Nephron progenitor cell (in vitro differentiated cells): ENCODE data around the gene CYBRD1.

Source experiments
- DNase-seq: peaks from one replicate; pipeline ENCODE4 v3.0.0; 2021
- H3K27ac Mint-ChIP-seq: 2 replicates; pipeline ENCODE4 v1.8.0; 2021; ENCODE audit warnings: mild to moderate bottlenecking, moderate library complexity, mixed read lengths
- H3K27me3 Mint-ChIP-seq: 2 replicates; pipeline ENCODE4 v1.8.0; 2021; ENCODE audit warnings: mild to moderate bottlenecking, low read depth, mixed read lengths; ENCODE audit not compliant: poor library complexity
- H3K36me3 Mint-ChIP-seq: 2 replicates; pipeline ENCODE4 v1.8.0; 2021; ENCODE audit warnings: low read depth, mixed read lengths
- H3K4me1 Mint-ChIP-seq: 2 replicates; pipeline ENCODE4 v1.8.0; 2021; ENCODE audit warnings: mixed read lengths
- H3K4me3 Mint-ChIP-seq: 2 replicates; pipeline ENCODE4 v1.8.0; 2021; ENCODE audit warnings: mild to moderate bottlenecking, moderate library complexity, mixed read lengths
- H3K9me3 Mint-ChIP-seq: 2 replicates; pipeline ENCODE4 v1.8.0; 2021; ENCODE audit warnings: mild to moderate bottlenecking, moderate library complexity, mixed read lengths
- TF ChIP-seq, protein P1 (sequence below): fragments of 200-600 bp; sonication (generic); IDR thresholded peaks from 2 replicates; pipeline ENCODE4 v1.5.0; 2021; ENCODE audit warnings: antibody characterized with exemption

The CYBRD1 gene

GRCh38 chr2:171557363-171557762 is 35.1 kb downstream of the CYBRD1 start:
- Mint-ChIP-seq H3K9me3 (no peaks in the 10 kb centered on the region), H3K36me3 (no peaks in the 10 kb centered on the region), H3K4me1 (no peaks in the 10 kb centered on the region), H3K27me3 (no peaks in the 10 kb centered on the region), H3K4me3 (no peak overlapping the region), H3K27ac (no peak overlapping the region)
- DNase-seq, result no peak
- TF ChIP-seq, protein P1, sequence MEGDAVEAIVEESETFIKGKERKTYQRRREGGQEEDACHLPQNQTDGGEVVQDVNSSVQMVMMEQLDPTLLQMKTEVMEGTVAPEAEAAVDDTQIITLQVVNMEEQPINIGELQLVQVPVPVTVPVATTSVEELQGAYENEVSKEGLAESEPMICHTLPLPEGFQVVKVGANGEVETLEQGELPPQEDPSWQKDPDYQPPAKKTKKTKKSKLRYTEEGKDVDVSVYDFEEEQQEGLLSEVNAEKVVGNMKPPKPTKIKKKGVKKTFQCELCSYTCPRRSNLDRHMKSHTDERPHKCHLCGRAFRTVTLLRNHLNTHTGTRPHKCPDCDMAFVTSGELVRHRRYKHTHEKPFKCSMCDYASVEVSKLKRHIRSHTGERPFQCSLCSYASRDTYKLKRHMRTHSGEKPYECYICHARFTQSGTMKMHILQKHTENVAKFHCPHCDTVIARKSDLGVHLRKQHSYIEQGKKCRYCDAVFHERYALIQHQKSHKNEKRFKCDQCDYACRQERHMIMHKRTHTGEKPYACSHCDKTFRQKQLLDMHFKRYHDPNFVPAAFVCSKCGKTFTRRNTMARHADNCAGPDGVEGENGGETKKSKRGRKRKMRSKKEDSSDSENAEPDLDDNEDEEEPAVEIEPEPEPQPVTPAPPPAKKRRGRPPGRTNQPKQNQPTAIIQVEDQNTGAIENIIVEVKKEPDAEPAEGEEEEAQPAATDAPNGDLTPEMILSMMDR, result no peak

DNA sequence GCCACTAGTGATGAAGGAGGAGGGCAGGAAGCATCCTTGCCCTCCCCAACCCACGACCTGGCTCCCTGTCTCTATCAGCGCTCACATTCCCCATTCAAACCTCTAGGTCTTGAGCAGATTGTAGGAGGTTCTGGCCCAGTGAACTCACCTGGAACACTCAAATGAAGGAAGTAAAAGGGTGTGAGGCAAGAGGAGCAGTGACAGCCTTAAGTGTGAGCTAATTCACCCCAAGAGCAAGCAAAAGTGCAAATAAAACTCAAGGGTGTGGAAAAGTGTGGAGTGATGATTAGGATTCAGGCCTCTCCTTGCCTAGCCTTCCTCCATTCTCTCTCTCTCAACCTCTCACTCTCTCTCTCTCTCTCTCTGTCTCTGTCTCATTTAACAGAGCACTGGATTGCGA is 41.0 kb downstream of the CYBRD1 start:
- Mint-ChIP-seq H3K36me3 (no peaks in the 10 kb centered on the region), H3K4me1 (no peaks in the 10 kb centered on the region), H3K9me3 (no peaks in the 10 kb centered on the region), H3K27ac (no peak overlapping the region), H3K4me3 (no peak overlapping the region), H3K27me3 (peaks cover 9% of the 10 kb centered on the region)
- no peak for DNase-seq
- TF ChIP-seq, protein P1, result no peak

DNA sequence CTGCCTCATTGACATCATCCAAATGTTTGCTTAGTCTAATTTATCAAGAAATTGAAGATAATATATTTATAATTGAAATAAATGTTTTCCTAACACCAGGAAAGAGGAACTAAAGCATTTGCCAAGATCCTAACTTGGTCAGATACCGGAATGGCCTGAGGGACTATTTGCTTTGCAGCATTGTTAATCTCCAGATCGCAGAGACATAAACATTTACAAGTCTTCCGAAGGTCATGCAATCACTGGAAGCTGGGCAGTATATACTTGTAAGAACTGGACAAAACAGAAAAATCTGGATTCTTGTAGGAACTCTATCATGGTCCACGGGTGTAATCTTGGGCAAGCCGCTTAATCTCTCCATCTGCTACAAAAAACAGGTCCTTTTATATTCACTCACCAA is 42.2 kb downstream of the CYBRD1 start:
- H3K9me3 Mint-ChIP-seq, result no peaks in the 10 kb centered on the region

DNA sequence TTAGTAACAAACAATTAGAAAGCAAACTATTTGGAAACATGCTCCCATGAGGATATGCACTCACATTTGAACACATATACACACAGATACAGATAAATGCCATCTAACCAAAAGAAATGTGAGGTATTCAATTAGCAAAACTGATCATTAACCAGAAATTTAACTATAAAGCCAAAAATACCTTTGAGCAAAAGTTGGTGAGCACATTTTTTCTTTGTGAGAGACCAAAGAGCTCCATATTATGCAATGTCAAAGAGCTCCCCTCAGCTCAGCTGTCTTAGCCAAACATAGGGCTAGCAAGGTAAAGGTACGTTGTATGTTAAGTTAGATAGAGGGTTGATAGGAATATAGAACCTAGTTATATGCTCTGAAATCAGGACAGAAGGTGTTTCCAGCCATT is 43.8 kb downstream of the CYBRD1 start:
- Mint-ChIP-seq H3K27me3 (peaks cover 10% of the 10 kb centered on the region), H3K4me1 (no peaks in the 10 kb centered on the region), H3K36me3 (no peaks in the 10 kb centered on the region), H3K9me3 (no peaks in the 10 kb centered on the region), H3K4me3 (no peak overlapping the region), H3K27ac (no peak overlapping the region)
- no peak for DNase-seq
- TF ChIP-seq, protein P1, result no peak

More for the DNA sequence above, 42.2 kb downstream of the CYBRD1 start:
- Mint-ChIP-seq H3K36me3 (no peaks in the 10 kb centered on the region), H3K27me3 (peaks cover 9% of the 10 kb centered on the region), H3K4me1 (no peaks in the 10 kb centered on the region), H3K27ac (no peak overlapping the region), H3K4me3 (no peak overlapping the region)
- no peak for DNase-seq
- TF ChIP-seq, protein P1, result no peak

- no peak for DNase-seq
- Mint-ChIP-seq H3K9me3 (no peaks in the 10 kb centered on the region), H3K27me3 (peaks cover 13% of the 10 kb centered on the region), H3K4me1 (no peaks in the 10 kb centered on the region), H3K27ac (no peak overlapping the region), H3K36me3 (no peaks in the 10 kb centered on the region), H3K4me3 (no peak overlapping the region)
- TF ChIP-seq, protein P1, result no peak
These were observed 44.5 kb downstream of the CYBRD1 start for GRCh38 chr2:171566753-171567152.

GRCh38 chr2:171568089-171568488 is 45.8 kb downstream of the CYBRD1 start:
- H3K4me3 Mint-ChIP-seq, result no peak overlapping the region
- H3K9me3 Mint-ChIP-seq, result no peaks in the 10 kb centered on the region
- DNase-seq, result no peak
- TF ChIP-seq, protein P1, result no peak
- no peaks in the 10 kb centered on the region for H3K36me3 Mint-ChIP-seq
- no peaks in the 10 kb centered on the region for H3K4me1 Mint-ChIP-seq
- H3K27me3 Mint-ChIP-seq, result peaks cover 17% of the 10 kb centered on the region
- no peak overlapping the region for H3K27ac Mint-ChIP-seq
